MCF 10A (cell line): ENCODE data around the gene PSAP. TPM values are rescaled to one million over a fixed set of nuclear protein-coding genes. Genes with fewer than 3 reads are reported as not detected.
A peak's percentile ranks its signal among the peaks of the same experiment; 100 is the strongest.

Experiments used
- BruUV-seq: library from RNA; stranded (reverse); fragments of 400-500 nt; replicated peaks from 2 replicates; lab custom pipeline; 2021; lab: Mats Ljungman, UMichigan
- CTCF ChIA-PET: fragments of 300-600 bp; sonication (Branson Sonifier 250); formaldehyde crosslinking; extraction: SDS; loops from one replicate; lab custom pipeline; 2021; ENCODE audit warnings: antibody characterized with exemption, inconsistent platforms; lab: Yijun Ruan, JAX
- POLR2A ChIA-PET: fragments of 300-600, 350-650 bp; sonication (Branson Sonifier 250); formaldehyde crosslinking; extraction: SDS; loops from one replicate; lab custom pipeline; 2020; ENCODE audit warnings: antibody characterized with exemption, inconsistent platforms; lab: Yijun Ruan, JAX
- DNase-seq: peaks from one replicate; pipeline ENCODE4 v3.0.0-alpha.2; 2018; ENCODE audit not compliant: unreplicated experiment
- H3K27ac Mint-ChIP-seq: one replicate; pipeline ENCODE4 v1.8.0; 2022; ENCODE audit warnings: mild to moderate bottlenecking, low read depth, mixed read lengths; ENCODE audit not compliant: unreplicated experiment
- H3K27me3 Mint-ChIP-seq: one replicate; pipeline ENCODE4 v1.8.0; 2022; ENCODE audit warnings: mixed read lengths; ENCODE audit not compliant: insufficient read depth, unreplicated experiment
- H3K36me3 Mint-ChIP-seq: one replicate; pipeline ENCODE4 v1.8.0; 2022; ENCODE audit warnings: mild to moderate bottlenecking, moderate library complexity, mixed read lengths; ENCODE audit not compliant: insufficient read depth, unreplicated experiment
- H3K4me1 Mint-ChIP-seq: one replicate; pipeline ENCODE4 v1.8.0; 2022; ENCODE audit warnings: mixed read lengths; ENCODE audit not compliant: insufficient read depth, unreplicated experiment
- H3K4me3 Mint-ChIP-seq: one replicate; pipeline ENCODE4 v1.8.0; 2022; ENCODE audit warnings: mild to moderate bottlenecking, moderate library complexity, mixed read lengths; ENCODE audit not compliant: unreplicated experiment
- H3K9me3 Mint-ChIP-seq: one replicate; pipeline ENCODE4 v1.8.0; 2022; ENCODE audit warnings: mixed read lengths; ENCODE audit not compliant: unreplicated experiment
- CTCF ChIP-seq: fragments of 200-600 bp; IDR thresholded peaks from one replicate; pipeline ENCODE4 v1.8.0; 2022; ENCODE audit warnings: antibody characterized with exemption, mild to moderate bottlenecking; ENCODE audit not compliant: unreplicated experiment
- intact Hi-C: fragments of 100-400 bp; cut with micrococcal nuclease; formaldehyde crosslinking; loops from 2 replicates; pipeline ENCODE4 v1.14.1; 2022
- total RNA-seq: library from RNA; stranded (reverse); gene quantifications from 2 replicates; pipeline ENCODE4 v1.2.3, GENCODE V29; 2022

PSAP gene
- total RNA-seq, 1 experiment from 2014 or later: 506 TPM

- Mint-ChIP-seq H3K4me1 (peaks cover 21% of the 10 kb centered on the region), H3K9me3 (no peaks in the 10 kb centered on the region), H3K4me3 (peak overlapping the region; percentile 29), H3K27me3 (no peaks in the 10 kb centered on the region), H3K27ac (peak overlapping the region; percentile 89), H3K36me3 (peaks cover 5% of the 10 kb centered on the region)
- no peak for TF ChIP-seq CTCF
- DNase-seq: peak; percentile 98
- ChIA-PET POLR2A (interaction anchor here (0.5 to 3.3 kb wide), 11 partner anchors 10 to 471 kb away, joined by 3 to 74 read pairs (median 4); partner anchors contain the start of gene PSAP), CTCF (interaction anchor here (0.6 to 1.3 kb wide), 6 partner anchors 10 to 211 kb away, joined by 3 to 7 read pairs (median 3); no protein-coding TSS in a partner anchor)
- TSS peak; percentile 99 for BruUV-seq
- intact Hi-C loops: no loop called here
Measured at GRCh38 chr10:71860243-71861029, 9.4 kb upstream of the PSAP start.

- Mint-ChIP-seq H3K27ac (no peak overlapping the region), H3K4me1 (peaks cover 17% of the 10 kb centered on the region), H3K9me3 (no peaks in the 10 kb centered on the region), H3K36me3 (peaks cover 5% of the 10 kb centered on the region), H3K27me3 (no peaks in the 10 kb centered on the region), H3K4me3 (no peak overlapping the region)
- DNase-seq: no peak
- ChIA-PET POLR2A (no interaction called here), CTCF (interaction anchor here (0.7 kb wide), 1 partner anchor 156 kb away, joined by 3 read pairs; no protein-coding TSS in a partner anchor)
- BruUV-seq: no TSS peak
- no peak for TF ChIP-seq CTCF
- intact Hi-C loops: no loop called here
Measured at GRCh38 chr10:71857934-71858890, 7.2 kb upstream of the PSAP start.

- no peak for DNase-seq
- no peaks in the 10 kb centered on the region for H3K27me3 Mint-ChIP-seq
- H3K4me3 Mint-ChIP-seq: no peak overlapping the region
- CTCF ChIA-PET: interaction anchor here (0.6 kb wide), 1 partner anchor 1330 kb away, joined by 6 read pairs; no protein-coding TSS in a partner anchor
- no TSS peak for BruUV-seq
- peaks cover 17% of the 10 kb centered on the region for H3K4me1 Mint-ChIP-seq
- POLR2A ChIA-PET: interaction anchor here (1.1 kb wide), 1 partner anchor 15 kb away, joined by 3 read pairs; no protein-coding TSS in a partner anchor
- intact Hi-C loops: no loop called here
- peaks cover 5% of the 10 kb centered on the region for H3K36me3 Mint-ChIP-seq
- no peaks in the 10 kb centered on the region for H3K9me3 Mint-ChIP-seq
- no peak overlapping the region for H3K27ac Mint-ChIP-seq
- TF ChIP-seq CTCF: no peak
Measured at GRCh38 chr10:71856619-71857018, 5.6 kb upstream of the PSAP start.
